ENCODE results near the gene CAPZB. TPM values are rescaled to one million over a fixed set of nuclear protein-coding genes. Genes with fewer than 3 reads are reported as not detected.

CAPZB gene
- total RNA-seq, 4 donors from 2014 or later: 58.2 to 109 (median 96.7) TPM

GRCh38 chr1:19359357-19359756 lies 126.0 kb downstream of the CAPZB start:
- Histone ChIP-seq H3K27me3 (no peaks in the 10 kb centered on the region), H3K27ac (no peak overlapping the region), H3K36me3 (peaks cover 5 to 34% (median 8%) of the 10 kb centered on the region in 3 donors), H3K9me3 (no peaks in the 10 kb centered on the region), H3K4me1 (peaks cover 0 to 40% (median 4%) of the 10 kb centered on the region in 4 donors), H3K4me3 (no peak overlapping the region)
- TF ChIP-seq, protein P1, sequence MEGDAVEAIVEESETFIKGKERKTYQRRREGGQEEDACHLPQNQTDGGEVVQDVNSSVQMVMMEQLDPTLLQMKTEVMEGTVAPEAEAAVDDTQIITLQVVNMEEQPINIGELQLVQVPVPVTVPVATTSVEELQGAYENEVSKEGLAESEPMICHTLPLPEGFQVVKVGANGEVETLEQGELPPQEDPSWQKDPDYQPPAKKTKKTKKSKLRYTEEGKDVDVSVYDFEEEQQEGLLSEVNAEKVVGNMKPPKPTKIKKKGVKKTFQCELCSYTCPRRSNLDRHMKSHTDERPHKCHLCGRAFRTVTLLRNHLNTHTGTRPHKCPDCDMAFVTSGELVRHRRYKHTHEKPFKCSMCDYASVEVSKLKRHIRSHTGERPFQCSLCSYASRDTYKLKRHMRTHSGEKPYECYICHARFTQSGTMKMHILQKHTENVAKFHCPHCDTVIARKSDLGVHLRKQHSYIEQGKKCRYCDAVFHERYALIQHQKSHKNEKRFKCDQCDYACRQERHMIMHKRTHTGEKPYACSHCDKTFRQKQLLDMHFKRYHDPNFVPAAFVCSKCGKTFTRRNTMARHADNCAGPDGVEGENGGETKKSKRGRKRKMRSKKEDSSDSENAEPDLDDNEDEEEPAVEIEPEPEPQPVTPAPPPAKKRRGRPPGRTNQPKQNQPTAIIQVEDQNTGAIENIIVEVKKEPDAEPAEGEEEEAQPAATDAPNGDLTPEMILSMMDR (IDR thresholded peaks at IDR 0.05): no peak
- TF ChIP-seq POLR2A (IDR thresholded peaks at IDR 0.05): no peak
- no peak for TF ChIP-seq EP300 (IDR thresholded peaks at IDR 0.05)
- WGBS, 2 donors: 89 to 90% methylated on average over 9 to 11 of the region's 11 CpGs
- DNase-seq (ENCODE audit: low spot score in 2 of 2): no peak

DNA sequence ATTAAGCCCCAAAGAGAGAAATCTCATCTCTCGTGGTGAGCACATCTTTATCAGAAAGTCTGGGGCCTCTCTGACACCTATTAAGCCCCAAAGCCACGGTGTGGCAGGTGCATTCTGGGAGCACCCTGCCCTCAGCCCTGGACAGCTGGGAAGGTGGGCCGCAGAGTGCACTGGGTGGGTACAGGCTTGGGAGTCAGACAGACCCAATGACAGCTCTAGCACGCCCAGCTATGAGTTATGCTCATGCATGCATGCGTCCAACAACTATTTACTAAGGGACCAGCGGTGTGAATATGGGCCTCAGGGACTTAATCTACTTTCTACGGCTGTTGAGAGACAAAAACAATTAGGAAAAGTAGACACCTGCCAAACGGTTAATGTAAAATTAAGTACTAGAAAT lies 126.6 kb downstream of the CAPZB start:
- H3K36me3 ChIP-seq: peaks cover 5 to 41% (median 9%) of the 10 kb centered on the region in 3 donors
- H3K4me1 ChIP-seq: peaks cover 0 to 40% (median 2%) of the 10 kb centered on the region in 4 donors

GRCh38 chr1:19357299-19357986 lies 127.9 kb downstream of the CAPZB start:
- H3K27ac ChIP-seq: no peak overlapping the region
- no peaks in the 10 kb centered on the region for H3K27me3 ChIP-seq
- 81 to 86% methylated on average over 13 of the region's 13 CpGs for WGBS, 2 donors
- no peaks in the 10 kb centered on the region for H3K9me3 ChIP-seq
- TF ChIP-seq POLR2A (IDR thresholded peaks at IDR 0.05): no peak
- no peak for TF ChIP-seq EP300 (IDR thresholded peaks at IDR 0.05)
- TF ChIP-seq, protein P1 (IDR thresholded peaks at IDR 0.05): no peak
- peaks cover 5 to 53% (median 15%) of the 10 kb centered on the region in 3 donors for H3K36me3 ChIP-seq
- no peak for DNase-seq (ENCODE audit: low spot score in 2 of 2)
- H3K4me3 ChIP-seq: no peak overlapping the region
- peaks cover 0 to 49% (median 2%) of the 10 kb centered on the region in 4 donors for H3K4me1 ChIP-seq

More for the DNA sequence above, 126.6 kb downstream of the CAPZB start:
- Histone ChIP-seq H3K4me3 (no peak overlapping the region), H3K9me3 (no peaks in the 10 kb centered on the region), H3K27me3 (no peaks in the 10 kb centered on the region), H3K27ac (no peak overlapping the region)
- 84 to 89% methylated on average over 8 of the region's 8 CpGs for WGBS, 2 donors
- no peak for DNase-seq (ENCODE audit: low spot score in 2 of 2)
- TF ChIP-seq, protein P1 (IDR thresholded peaks at IDR 0.05): no peak

DNA sequence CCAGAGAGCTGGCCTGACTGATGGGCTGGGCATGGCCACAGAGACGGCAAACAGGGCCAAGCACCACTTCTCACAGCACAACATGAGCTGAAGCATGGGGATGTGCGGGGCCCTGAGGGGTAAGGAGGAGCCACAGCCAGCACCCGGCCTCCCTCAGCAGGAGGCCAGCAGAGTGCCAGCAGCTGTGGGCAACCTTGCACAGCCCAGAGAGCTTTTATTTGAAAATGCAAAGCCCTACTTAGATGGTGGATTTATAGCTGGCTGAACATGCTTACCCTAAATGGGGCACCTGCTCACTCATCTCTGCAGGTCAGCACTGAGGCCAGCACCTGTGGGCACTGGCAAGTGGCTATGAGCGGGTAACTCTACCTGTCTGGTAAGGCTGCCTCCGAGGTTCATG lies 129.1 kb downstream of the CAPZB start:
- H3K36me3 ChIP-seq: peaks cover 5 to 63% (median 15%) of the 10 kb centered on the region in 3 donors
- 95 to 96% methylated on average over 5 of the region's 5 CpGs for WGBS, 2 donors
- H3K27ac ChIP-seq: no peak overlapping the region
- H3K4me3 ChIP-seq: no peak overlapping the region
- peaks cover 0 to 57% (median 2%) of the 10 kb centered on the region in 4 donors for H3K4me1 ChIP-seq
- no peak for DNase-seq (ENCODE audit: low spot score in 2 of 2)
- TF ChIP-seq, protein P1 (IDR thresholded peaks at IDR 0.05): no peak
- no peak for TF ChIP-seq EP300 (IDR thresholded peaks at IDR 0.05)
- TF ChIP-seq POLR2A (IDR thresholded peaks at IDR 0.05): no peak
- H3K27me3 ChIP-seq: no peaks in the 10 kb centered on the region
- no peaks in the 10 kb centered on the region for H3K9me3 ChIP-seq

DNA sequence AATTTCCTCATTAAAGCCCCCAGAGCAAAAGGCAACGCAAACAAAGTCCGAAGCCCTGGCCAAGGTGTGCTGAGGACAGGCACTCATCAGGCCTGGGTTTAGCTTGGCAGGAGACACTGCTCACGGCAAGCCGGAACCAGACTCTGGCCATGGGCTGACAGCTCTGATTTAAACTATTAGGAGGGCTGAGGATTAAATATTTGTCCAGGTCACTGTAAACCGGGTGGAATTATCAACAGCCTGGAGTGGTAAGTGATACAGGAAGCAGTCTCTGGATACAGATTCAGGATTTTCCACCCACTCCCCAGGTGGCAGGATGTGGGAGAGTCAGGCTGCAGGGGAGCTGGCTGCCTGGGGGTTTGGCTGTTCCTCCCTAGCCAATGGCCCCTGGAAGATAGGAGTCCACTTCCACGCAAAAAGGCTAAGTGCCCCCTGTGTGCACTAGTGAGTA lies 130.8 kb downstream of the CAPZB start:
- H3K27me3 ChIP-seq: no peaks in the 10 kb centered on the region
- no peaks in the 10 kb centered on the region for H3K9me3 ChIP-seq
- no peak overlapping the region for H3K27ac ChIP-seq
- no peak overlapping the region for H3K4me3 ChIP-seq
- peaks cover 0 to 42% (median under 1%) of the 10 kb centered on the region in 4 donors for H3K4me1 ChIP-seq
- H3K36me3 ChIP-seq: peaks cover 5 to 77% (median 15%) of the 10 kb centered on the region in 3 donors
- DNase-seq (ENCODE audit: low spot score in 2 of 2): no peak
- WGBS, 2 donors: 68 to 69% methylated on average over 6 of the region's 6 CpGs
- no peak for TF ChIP-seq EP300 (IDR thresholded peaks at IDR 0.05)
- TF ChIP-seq, protein P1 (IDR thresholded peaks at IDR 0.05): no peak
- TF ChIP-seq POLR2A (IDR thresholded peaks at IDR 0.05): no peak
